ENCODE data around the gene STPG4.

Gene STPG4

DNA sequence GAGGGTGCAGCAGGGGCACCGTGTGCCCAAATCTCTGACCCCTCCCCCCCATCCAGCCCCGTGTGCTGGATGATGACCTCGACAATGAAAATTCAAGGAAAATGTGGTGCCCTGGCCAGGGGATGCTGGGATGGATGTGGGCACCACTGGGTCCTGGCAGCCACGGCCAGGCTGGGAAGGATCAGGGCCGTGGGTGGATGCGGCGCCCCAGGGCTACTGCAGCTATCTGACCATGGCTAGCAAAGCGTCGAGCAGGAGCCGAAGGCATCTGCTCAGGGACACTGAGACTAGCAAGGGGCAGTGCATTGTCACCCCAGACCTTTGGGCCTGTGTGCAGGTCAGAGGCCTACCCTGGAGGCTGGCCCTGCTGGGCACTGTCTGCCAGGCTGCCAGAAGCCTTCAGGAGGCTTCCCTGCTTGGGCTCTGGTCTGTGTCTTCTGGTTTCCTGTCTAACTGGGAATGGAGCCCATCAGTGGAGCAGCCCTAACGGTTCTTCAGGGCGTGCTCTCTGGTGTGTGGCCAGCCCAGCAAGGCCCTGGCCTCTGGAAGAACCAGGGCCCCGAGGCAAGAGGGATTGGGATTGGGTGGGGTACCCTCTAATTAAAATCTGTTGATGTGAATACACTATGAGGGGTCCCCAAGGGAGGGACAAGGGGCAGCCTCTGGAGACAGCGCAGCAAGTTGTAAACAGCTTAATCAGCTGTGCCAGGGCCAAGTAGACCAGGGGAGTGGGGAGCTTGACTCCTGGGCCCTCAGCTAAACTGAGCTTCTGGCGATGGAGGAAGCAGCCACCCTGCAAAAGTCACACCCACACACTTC is 98.0 kb downstream of the STPG4 start:
- DNase-seq (ENCODE audit: low read depth in 1 of 2, low spot score in 1 of 2): no peak

DNA sequence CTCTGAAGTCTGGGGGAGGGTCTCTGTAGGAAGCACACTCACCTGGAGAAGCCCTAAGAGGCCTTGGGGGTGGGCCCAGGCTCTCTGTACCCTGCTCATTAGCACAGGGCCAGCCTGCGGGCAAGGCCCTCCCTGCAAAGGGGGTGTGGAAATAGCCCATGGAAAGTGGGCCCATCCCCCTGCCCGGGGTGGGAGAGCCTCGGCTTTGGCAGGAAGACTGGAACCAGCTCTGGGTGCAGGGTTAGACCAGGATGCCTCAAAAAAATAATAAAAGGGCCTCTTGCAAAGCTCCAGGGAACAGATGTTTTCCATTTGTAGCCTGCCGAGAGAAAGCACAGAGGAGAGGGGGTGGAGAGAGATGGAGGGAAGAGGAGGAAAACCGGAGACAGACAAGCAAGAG is 98.7 kb downstream of the STPG4 start:
- no peak for DNase-seq (ENCODE audit: low read depth in 1 of 2, low spot score in 1 of 2)

DNA sequence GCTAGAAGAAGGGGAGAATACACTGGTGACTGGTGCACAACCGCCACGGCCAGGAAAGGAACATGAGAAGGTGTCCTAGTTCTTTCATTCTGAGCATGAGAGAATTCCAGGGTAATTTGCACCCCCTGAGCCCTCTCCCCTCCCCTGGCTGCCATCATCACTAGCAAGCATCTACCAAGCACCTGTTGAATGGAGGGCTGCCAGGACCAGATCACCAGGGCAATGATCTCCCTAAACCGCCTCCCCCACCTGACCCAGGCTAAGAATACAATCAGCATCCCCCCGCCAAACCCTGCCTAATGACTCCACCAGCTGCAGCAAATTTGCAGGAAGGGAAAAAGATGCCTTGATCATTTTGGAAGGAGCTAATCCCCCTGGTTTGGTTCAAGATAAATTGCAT is 100.2 kb downstream of the STPG4 start:
- no peak for DNase-seq (ENCODE audit: low read depth in 1 of 2, low spot score in 1 of 2)

DNA sequence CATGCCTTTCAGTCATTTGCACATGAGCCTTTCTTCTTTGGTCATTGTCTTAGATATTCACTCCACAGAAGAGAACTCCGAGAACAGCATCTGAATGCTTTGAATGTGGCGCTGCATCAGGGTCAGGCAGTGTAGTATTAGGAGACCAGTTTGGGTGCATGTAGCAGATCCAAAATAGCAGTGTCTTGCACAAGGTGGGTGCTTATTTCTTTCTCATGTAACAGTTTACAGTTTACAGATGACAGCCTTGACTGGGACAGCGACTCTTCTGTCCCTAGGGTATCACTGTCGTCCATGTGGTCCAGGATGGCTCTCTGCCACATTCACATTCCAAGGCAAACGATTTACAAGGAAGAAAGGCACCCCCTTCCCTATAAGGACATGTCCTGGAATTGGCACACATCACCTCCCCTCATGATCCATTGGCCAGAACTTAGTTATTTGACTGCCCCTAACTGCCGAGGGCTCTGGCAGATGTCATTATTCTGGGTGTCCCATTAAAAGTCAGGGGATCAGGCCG is 101.0 kb downstream of the STPG4 start:
- DNase-seq (ENCODE audit: low read depth in 1 of 2, low spot score in 1 of 2): no peak

DNA sequence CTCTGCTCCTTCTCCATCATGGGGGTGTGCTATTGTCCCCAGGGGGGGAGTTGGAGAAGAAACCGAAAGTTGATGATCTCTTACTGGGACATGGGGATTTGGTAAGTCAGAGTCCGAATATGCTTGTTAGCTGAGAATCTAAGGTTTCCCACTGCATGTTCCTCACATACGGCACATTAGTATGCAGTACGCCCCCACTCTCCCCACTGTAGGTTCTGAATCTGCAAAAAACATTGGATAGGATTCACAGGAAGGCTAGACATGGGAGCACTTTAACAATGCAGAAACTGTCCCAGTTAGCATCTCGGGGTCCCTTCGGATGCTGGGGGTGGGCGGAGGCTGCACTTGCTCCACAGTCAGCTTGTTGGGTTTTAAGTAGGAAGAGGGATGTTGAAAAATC is 102.3 kb downstream of the STPG4 start:
- DNase-seq (ENCODE audit: low read depth in 1 of 2, low spot score in 1 of 2): no peak

DNA sequence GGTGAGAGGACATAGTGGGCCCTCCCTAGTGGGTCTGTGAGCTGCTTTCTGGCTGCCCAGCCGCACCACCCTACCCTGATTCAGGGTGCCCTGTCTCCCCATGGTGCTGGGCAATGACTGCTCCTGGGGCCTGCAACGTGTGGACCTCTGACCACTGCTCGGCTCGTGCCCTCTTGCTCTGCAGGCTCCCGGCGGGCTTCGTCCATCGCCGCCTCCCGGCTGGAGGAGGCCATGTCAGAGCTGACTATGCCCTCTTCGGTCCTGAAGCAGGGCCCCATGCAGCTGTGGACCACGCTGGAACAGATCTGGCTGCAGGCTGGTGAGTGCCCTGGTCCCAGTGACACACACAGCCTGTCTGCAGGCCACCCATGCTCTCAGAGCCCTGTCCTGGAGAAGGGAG is 103.5 kb downstream of the STPG4 start:
- no peak for DNase-seq (ENCODE audit: low read depth in 1 of 2, low spot score in 1 of 2)

DNA sequence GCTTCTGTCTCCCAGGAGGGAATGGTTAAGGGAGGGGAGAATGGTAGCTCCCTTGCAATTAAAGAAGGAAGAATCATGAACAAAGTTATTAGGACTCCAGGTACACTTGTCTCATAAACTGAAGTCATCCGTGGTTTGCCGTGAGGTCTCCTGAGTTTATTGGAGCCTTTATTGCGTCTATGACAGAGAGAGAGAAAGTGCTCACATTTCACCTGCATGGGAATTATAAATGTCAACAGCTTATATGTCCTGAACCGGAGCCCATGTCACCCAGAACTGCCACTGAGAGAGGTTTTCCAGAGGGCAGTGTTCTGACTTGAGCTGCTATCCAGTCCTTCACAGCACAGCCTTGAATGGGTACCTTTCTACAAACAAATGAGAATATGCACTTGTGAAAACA is 104.3 kb downstream of the STPG4 start:
- DNase-seq (ENCODE audit: low read depth in 1 of 2, low spot score in 1 of 2): no peak

DNA sequence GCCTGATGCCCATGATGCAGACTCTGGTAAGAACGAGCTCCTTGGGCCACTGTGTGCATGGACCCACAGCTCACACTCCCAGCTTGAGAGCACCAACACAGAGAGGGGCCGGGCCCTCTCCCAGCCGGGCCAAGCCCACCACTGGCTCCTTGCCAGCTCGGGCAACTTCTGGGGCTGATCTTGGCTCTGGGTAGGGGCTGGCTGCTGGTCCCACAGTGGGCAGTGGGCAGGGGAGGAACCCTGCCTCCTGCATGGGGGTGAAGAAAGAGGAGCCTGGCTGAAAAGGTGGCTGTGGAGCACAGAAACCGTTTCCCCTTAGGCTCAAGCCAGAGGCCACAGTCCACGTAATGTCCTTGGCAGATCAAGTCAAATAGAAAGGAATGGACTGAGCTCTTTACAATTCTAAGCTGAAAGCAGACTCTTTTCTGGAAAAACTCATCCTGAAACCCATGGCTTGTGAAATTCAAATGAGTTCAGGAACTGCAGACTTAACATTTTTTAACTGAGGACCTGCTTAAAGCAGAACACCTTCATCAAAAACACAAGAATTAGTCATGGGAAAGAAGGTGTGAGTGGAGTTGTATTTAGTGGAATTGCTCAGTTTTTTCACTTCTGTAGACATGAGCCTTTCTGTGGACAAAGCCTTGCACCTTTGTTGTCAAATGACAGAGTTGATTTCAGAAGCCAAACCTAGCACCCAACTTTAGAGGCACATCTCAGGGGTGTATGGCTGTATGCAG is 104.9 kb downstream of the STPG4 start:
- DNase-seq (ENCODE audit: low read depth in 1 of 2, low spot score in 1 of 2): no peak

DNA sequence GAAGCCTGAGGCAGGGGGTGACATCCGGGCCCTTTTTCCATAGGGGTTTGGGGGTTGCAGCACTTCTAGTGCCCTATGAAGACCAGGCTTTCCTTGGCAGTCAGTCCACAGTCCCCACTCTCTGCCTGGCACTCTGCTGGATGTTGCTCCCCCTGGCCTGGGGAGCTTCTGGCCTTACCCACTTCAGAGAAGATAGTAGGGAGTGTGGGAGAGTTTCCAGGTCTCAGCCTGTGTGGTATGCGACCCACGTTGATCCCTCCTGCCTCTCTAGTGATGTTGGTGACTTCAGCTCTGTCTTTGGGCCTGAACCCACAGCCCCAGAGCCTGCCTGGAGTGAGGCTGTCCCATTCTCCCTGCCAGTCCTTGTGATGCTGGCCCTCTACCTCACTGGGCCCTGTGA is 105.6 kb downstream of the STPG4 start:
- DNase-seq (ENCODE audit: low read depth in 1 of 2, low spot score in 1 of 2): no peak

DNA sequence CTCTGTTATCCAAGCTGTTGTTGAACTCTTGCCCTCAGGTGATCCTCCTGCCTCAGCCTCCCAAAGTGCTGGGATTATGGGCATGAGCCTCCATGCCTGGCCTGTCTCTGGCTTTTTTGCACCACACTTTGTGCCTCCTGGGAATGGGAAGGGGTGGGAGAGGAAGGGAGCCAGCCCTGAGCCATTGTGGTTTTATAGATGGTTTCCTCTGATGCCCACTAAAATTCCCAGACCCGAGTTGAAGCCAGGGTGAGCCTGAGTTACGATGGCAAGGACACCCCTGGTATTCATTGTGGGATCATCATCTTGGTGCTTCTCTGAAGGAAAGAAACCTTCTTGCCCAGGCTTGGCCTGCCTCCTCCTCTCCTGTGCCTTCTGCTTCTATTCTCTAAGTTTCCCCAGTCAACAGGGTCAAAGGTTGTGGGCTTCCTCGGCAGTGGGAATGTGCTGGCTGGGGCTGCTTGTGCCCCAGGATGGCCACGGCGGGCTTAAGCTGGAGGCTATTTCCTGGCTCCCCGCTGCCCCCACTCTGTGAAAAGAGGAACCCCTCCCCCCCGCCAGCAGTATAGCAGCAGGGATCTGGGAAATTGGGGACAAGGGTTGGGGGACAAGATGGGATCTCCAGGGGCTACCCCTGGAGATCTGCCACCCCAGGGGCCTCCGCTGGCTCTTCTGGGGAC is 106.2 kb downstream of the STPG4 start:
- DNase-seq (ENCODE audit: low read depth in 1 of 2, low spot score in 1 of 2): no peak

DNA sequence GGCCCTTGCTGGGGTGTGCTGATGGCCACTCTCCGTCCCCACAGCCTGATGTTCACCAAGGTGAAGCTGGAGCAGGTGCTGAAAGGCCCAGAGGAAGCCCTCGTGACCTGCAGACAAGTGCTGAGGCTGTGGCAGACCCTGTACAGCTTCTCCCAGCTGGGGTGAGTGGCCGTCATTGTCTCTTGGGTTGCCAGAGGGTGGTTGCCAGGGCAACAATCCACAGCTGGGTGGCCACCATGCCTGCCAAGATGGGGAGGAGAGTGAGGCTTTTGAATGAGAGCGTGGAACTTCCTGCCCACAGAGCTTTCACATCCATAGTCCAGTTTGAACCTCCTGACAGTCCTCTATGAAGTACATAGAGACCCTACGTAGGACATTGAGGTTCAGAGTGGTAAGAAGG is 108.8 kb downstream of the STPG4 start:
- DNase-seq (ENCODE audit: low read depth in 1 of 2, low spot score in 1 of 2): no peak

DNA sequence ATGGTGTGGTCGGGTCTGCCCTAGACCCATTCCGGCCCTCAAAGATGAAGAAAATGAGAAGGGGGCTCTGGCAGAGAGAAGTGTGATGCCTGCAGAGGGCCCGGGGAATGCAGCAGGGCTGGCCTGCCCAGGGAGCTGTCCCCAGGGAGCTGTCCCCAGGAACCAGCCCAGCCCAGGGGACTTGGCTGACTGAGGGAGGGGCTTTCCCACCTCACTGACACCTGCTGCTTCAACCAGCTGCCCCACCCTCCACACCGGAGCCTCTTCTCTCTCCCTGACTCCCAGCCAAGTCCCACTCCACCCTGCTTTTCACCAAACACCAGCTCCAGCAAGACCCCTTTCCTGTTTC is 111.2 kb downstream of the STPG4 start:
- no peak for DNase-seq (ENCODE audit: low read depth in 1 of 2, low spot score in 1 of 2)

DNA sequence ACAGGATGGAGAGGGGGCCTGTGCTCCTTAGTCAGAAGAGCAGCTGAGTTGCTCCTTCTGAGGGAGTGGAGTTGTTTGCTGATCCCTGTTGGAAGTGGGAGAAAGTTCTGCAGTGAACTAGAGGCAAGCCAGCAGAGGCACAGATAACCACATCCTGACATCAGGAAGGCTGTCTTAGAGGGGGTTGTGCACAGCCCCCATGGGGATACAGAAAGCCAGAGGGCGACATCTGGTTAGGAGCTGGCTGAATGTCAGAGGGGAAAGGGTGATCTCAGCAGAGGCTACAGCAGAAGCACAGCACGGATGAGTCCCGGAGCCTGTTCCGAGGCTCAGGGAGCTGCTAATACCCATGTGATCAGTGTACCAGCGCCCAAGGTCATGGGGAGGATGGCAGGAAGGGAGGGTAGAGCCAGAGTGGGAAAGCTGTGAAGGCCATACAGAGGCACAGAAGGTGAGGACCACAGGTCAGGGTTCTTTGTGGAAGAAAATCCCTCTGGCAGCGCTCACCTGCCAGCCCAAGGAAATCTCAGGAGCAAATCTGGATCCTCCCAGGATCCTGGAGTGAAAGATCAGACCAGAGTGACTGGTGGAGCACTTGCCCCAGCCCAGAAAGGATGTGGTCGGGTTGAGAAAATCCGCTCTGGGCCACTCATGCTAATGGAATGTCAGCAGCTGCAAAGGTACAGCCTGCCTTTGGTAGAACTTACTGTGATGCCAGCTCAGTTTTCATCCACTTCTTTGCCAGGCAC is 111.8 kb downstream of the STPG4 start:
- no peak for DNase-seq (ENCODE audit: low read depth in 1 of 2, low spot score in 1 of 2)

DNA sequence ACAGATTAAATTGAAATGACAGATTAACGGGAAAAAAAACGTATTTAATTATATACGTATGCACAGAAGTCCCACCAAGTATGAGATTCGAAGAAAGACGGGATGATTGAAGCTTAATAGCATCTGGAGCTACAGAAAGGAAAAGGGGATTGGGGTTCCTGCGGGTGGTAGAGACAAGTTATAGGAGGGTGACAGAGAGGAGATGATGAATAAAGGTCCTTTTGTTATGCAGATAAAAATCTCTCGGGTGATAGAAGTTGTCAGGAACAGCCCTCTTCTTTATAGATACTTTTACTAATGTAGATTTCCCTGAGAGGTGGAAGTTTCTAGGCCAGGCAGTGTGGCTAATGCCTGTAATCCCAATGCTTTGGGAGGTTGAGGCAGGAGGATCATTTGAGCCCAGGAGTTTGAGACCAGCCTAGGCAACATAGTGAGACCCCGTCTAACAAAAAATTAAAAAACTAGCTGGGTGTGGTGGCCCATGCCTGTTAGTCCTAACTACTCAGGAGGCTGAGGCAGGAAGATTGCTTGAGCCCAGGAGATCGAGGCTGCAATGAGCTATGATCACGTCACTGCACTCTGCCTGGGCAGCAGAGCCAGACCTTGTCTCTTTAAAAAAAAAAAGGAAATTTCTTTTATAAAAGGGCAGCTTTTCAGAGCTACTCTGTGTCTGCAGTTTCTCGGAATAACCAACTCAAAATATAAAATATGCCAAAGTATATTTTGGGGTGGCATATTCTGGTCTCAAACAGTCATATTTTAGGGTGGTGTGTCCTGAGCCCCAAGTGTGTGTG is 113.0 kb downstream of the STPG4 start:
- no peak for DNase-seq (ENCODE audit: low read depth in 1 of 2, low spot score in 1 of 2)

DNA sequence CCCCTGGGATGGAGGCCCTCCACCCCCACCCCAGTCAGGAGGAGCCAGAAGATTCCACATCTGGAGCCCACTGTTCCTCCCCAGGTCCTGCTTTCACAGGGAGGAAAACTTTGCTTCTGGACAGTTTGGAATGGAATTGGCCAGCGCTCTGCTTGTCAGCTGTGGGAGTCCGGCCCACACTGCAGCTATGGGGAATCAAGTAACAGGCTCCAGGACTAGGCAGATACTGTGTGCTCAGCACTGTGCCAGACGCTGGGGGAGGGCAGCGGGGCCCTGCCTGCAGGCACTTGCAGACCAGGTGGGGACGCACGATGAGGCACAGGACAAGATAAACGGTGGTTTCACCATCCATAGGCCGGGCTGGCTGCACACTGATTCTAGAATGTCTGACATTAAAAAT is 114.0 kb downstream of the STPG4 start:
- no peak for DNase-seq (ENCODE audit: low read depth in 1 of 2, low spot score in 1 of 2)

DNA sequence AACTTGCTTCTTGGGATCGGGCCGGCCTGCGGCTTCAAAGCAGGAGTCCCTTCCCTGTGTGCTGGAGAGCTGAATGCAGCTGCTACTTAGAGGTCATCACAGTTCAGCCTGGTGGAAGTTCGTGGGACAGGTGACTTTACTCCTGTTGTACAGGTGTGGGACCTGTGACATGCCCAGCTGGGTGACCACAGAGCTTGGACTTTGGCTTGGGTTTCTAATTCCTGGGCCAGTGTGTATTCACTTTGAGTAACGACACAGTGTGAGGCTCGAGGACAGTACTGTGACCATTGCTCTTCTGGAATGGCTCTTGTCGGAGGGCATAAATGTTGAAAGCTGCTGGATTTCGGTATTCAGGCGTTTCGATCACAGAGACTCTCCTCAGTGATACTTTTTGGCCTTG is 114.5 kb downstream of the STPG4 start:
- no peak for DNase-seq (ENCODE audit: low read depth in 1 of 2, low spot score in 1 of 2)

DNA sequence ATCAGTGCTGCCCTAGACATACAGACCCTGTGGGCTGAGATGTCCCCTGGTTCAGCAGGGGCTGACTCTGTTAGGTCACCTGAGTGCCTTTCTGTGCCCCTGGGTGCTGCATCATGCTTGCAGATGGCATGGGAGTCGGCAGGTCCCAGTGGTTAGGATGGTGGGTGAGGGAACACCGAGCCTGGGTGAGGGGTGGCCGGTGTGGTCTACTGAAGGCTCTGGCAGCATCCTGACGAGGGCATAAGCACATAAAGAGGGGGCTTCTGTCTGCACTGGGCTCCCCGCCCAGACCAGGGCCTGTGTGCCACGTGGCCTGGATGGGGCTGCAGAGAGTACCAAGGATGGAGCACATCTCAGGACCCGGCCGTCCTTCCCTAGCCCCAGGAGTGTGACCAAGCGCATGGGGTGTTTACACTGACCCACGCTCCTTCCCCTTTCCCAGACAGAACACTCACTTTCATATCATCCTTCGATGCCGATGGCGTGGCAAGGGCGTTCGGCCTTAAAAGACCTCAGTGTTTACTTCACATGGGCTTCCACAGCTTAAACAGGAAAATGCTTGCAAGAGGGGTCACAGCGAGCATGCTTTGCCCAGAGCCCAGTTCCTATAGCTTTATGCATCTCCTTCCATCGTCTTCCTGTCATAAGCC is 115.1 kb downstream of the STPG4 start:
- no peak for DNase-seq (ENCODE audit: low read depth in 1 of 2, low spot score in 1 of 2)

DNA sequence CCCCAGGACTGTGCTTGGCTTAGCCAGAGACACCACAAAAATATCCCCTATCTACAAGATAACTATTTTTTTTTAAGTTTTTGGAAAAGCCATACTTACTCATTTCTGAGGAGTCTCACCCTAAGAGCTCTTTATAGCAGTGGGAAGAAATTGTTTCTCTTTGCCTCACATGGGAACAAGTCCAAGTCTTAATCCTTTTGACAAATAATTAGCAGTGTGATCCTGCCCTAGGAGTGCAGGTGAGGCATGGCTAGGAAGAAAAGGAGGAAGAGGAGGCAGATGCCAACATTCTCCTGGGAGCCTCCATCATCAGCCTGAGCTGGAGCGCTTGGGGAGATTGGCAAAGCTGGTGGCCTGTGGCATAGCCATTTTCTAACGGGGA is 115.6 kb downstream of the STPG4 start:
- no peak for DNase-seq (ENCODE audit: low read depth in 1 of 2, low spot score in 1 of 2)

DNA sequence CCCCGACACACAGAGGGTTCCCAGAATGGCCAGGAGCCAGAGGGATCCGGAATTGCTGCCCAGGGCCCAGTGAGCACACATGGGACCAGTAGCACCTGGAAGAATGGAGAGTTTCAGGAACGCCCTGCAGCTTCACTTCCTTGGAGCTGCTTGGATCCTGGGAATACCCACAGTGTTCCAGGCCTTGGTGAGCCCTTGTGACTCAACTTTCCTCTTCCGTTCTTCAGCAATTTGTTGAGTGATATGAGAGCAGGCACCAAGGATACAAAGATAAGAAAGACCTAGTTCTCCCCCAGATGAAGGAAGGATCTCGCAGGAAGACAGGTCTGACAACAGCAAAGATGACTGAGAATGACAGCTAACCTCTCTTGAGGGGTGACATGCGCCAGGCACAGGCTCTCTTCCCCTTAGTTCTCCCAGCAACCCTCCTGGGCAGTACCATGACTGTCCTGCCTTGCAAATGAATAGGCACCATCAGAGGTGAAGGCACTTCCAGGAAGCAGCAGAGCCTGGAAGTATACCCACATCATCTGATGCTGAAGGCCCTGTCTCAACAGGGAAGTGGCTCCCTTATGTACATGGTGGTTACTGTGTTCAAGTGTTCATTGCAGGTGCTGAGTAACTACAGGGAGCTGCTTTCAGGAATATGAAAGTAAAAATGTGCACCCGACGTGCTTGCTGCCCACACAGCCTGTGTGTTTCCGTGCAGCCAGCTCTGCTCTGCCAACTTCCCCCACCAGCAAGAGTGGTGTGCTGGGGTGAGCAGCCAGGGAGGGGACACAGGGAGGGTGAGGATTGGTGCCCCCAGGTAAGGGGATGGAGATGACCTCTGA is 116.2 kb downstream of the STPG4 start:
- no peak for DNase-seq (ENCODE audit: low read depth in 1 of 2, low spot score in 1 of 2)

All from activated CD4-positive, alpha-beta T cell treated with anti-CD3 and anti-CD28 coated beads, Interleukin-2, amount 50 U/mL, for 24 hours (primary cell).